ENCODE results near the gene GRIK4. TPM values are rescaled to one million over a fixed set of nuclear protein-coding genes. Genes with fewer than 3 reads are reported as not detected.

The GRIK4 gene
- total RNA-seq, 3 donors from 2014 or later = 0.36 to 0.51 TPM; not detected in 1

DNA sequence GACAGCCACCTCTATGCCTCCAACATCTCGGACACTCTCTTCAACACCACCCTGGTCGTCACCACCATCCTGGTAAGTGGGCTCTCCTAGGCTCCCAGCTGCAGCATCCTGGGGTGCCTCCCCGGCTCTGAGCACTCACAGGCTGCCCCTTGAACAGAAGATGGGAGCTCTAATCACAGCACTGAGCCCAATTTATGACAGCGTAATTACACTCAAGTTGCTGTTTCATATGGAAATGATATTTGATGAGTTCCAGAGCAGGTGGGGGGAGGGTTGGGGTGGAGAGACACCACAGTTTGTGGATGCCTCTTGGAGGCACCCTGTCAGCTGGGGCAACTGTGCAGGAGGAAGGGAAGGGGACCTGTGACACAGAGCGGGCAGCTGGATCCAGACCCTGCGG is 387.0 kb downstream of the GRIK4 start:
- Histone ChIP-seq H3K4me3 (no peak overlapping the region), H3K9me3 (no peaks in the 10 kb centered on the region), H3K36me3 (ENCODE audit: low read depth) (no peaks in the 10 kb centered on the region), H3K4me1 (ENCODE audit: low read depth) (no peaks in the 10 kb centered on the region)
- TF ChIP-seq, protein P1, sequence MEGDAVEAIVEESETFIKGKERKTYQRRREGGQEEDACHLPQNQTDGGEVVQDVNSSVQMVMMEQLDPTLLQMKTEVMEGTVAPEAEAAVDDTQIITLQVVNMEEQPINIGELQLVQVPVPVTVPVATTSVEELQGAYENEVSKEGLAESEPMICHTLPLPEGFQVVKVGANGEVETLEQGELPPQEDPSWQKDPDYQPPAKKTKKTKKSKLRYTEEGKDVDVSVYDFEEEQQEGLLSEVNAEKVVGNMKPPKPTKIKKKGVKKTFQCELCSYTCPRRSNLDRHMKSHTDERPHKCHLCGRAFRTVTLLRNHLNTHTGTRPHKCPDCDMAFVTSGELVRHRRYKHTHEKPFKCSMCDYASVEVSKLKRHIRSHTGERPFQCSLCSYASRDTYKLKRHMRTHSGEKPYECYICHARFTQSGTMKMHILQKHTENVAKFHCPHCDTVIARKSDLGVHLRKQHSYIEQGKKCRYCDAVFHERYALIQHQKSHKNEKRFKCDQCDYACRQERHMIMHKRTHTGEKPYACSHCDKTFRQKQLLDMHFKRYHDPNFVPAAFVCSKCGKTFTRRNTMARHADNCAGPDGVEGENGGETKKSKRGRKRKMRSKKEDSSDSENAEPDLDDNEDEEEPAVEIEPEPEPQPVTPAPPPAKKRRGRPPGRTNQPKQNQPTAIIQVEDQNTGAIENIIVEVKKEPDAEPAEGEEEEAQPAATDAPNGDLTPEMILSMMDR (IDR thresholded peaks at IDR 0.05) = no peak
- DNase-seq (no peak), ATAC-seq (no peak)
- intact Hi-C loops (cut with DNase I, micrococcal nuclease) = no loop called here

DNA sequence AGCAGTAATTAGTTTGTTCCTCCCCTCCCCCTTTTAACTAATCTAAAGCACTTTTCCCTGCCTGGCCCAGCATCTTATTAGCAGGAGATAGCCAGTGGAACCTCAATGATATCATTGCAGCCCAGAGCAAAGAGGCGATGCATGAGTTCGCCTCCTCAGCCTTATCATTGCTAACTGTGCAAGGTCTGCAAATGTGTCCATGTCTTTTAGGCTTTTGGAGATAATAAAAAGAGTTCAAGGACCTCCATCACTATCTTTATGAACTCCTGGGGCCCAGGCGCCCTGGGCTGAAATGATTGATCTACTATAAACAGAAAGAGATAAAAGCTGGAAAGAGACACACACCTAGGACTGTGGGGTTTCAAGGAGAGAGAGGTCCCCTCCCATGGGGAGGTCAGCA is 388.2 kb downstream of the GRIK4 start:
- Histone ChIP-seq H3K36me3 (ENCODE audit: low read depth) (no peaks in the 10 kb centered on the region), H3K4me3 (no peak overlapping the region), H3K9me3 (no peaks in the 10 kb centered on the region), H3K4me1 (ENCODE audit: low read depth) (no peaks in the 10 kb centered on the region)
- no peak for DNase-seq
- intact Hi-C loops (cut with DNase I, micrococcal nuclease) = no loop called here
- TF ChIP-seq, protein P1 (IDR thresholded peaks at IDR 0.05) = no peak
- ATAC-seq = no peak

DNA sequence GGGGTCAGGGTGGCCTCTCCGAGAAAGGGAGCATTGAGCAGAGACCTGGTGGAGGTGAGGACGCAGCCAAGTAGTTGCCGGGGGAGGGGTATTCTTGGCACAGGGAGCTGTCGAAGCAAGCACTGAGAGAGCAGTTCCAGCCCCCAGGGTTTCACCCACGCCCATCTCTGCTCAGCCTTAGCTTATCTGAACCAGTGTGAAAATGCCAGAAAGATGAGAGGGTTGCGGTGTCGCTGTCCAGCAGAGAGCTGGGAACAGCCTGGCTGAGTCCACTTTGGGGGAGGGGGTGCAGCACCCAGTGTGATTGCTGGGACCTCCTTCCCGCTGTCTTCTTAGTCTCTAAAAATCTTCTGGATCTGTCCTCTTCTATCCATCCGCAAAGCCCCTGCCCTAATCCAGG is 389.1 kb downstream of the GRIK4 start:
- DNase-seq (no peak), ATAC-seq (no peak)
- Histone ChIP-seq H3K9me3 (no peaks in the 10 kb centered on the region), H3K36me3 (ENCODE audit: low read depth) (no peaks in the 10 kb centered on the region), H3K4me3 (no peak overlapping the region), H3K4me1 (ENCODE audit: low read depth) (no peaks in the 10 kb centered on the region)
- TF ChIP-seq, protein P1 (IDR thresholded peaks at IDR 0.05) = no peak
- intact Hi-C loops (cut with DNase I, micrococcal nuclease) = no loop called here

DNA sequence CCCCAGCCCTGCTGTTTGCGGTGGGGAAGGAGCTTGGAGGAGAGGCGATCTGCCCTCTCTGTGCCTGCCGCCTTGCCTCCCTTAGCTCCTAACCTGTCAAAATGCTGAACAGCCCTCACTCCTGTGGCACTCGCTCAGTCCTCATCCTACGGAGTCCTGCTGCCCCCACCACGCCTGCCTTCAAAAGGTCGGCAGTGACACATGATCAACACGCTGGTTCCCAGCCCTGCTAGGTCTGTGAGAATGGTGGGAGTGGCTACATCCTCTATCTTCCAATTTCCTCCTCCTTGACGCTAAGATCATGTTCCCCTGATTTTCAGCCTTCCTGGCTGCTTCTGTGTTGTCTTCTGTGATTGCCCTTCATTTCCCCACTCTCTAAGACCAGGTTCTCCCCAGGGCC is 392.1 kb downstream of the GRIK4 start:
- no peak overlapping the region for H3K4me3 ChIP-seq
- TF ChIP-seq, protein P1 (IDR thresholded peaks at IDR 0.05) = no peak
- H3K9me3 ChIP-seq = no peaks in the 10 kb centered on the region
- DNase-seq = no peak
- ATAC-seq = no peak
- intact Hi-C loops (cut with DNase I, micrococcal nuclease) = no loop called here
- no peaks in the 10 kb centered on the region for H3K36me3 ChIP-seq (ENCODE audit: low read depth)
- no peaks in the 10 kb centered on the region for H3K4me1 ChIP-seq (ENCODE audit: low read depth)

DNA sequence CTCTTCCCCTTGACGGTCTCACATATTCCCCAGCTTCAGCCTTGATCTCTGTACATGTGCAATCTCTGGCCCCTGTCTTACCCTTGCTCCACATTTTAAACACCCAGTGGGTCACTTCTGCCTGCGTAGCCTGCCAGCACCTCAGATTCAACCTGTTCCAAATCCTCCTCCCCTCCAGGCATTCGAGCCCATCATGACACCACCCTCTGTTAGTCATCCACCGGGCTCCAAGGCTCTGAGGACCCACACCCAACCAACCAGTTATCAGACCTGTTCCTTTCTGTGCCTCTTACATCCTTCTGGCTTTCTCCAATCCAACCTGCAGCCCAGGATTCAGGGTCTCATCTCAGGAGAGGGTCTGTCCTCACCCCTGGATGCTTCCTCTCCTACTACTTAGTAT is 392.6 kb downstream of the GRIK4 start:
- Histone ChIP-seq H3K4me1 (ENCODE audit: low read depth) (no peaks in the 10 kb centered on the region), H3K4me3 (no peak overlapping the region), H3K9me3 (no peaks in the 10 kb centered on the region), H3K36me3 (ENCODE audit: low read depth) (no peaks in the 10 kb centered on the region)
- TF ChIP-seq, protein P1 (IDR thresholded peaks at IDR 0.05) = no peak
- ATAC-seq = no peak
- intact Hi-C loops (cut with DNase I, micrococcal nuclease) = no loop called here
- DNase-seq = no peak

DNA sequence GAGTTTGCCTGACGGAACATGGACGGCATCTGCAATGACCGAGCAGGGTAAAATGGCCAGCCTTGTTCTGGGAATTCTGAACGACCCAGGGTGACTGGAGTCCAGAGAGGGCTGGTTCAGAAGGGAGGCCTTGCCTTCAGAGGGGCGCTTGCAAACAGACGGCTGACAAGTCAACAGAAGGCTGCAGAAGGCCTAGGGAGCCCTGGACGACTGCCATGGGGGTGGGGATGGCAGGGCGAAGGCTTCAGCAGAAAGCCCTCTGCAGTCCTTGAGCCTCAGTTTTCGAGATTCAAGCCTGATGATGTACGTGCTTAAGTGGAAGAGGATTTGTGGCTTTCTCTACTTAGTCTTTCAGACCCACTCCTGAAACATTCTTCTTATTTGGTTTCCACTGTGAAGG is 395.2 kb downstream of the GRIK4 start:
- DNase-seq (no peak), ATAC-seq (no peak)
- intact Hi-C loops (cut with DNase I, micrococcal nuclease) = no loop called here
- Histone ChIP-seq H3K9me3 (no peaks in the 10 kb centered on the region), H3K4me3 (no peak overlapping the region), H3K36me3 (ENCODE audit: low read depth) (no peaks in the 10 kb centered on the region), H3K4me1 (ENCODE audit: low read depth) (no peaks in the 10 kb centered on the region)
- TF ChIP-seq, protein P1 (IDR thresholded peaks at IDR 0.05) = no peak

All from mucosa of descending colon (tissue), 3 donors.